GM13976 (cell line): ENCODE results near the gene CEBPA.
A peak's percentile ranks its signal among the peaks of the same experiment; 100 is the strongest.

ENCODE experiments used
- DNase-seq: peaks from one replicate; pipeline ENCODE4 v3.0.0; 2012; ENCODE audit warnings: low spot score
- in situ Hi-C: fragments of 300-500 bp; cut with MboI; formaldehyde crosslinking; loops from one replicate; pipeline ENCODE4 v1.12.0; 2022; ENCODE audit warnings: low sequenced_read_pairs, mixed read lengths, inconsistent platforms; ENCODE audit not compliant: unreplicated experiment
- TF ChIP-seq, protein P1 (sequence below): IDR thresholded peaks from 2 replicates; pipeline ENCODE4 v1.5.1; 2012; ENCODE audit warnings: borderline replicate concordance, mild to moderate bottlenecking; ENCODE audit not compliant: insufficient read depth; ENCODE audit errors: extremely low read depth, missing control alignments, control extremely low read depth

CEBPA gene

GRCh38 chr19:33306853-33307792 is 4.8 kb upstream of the CEBPA start:
- in situ Hi-C loops, result no loop called here
- TF ChIP-seq, protein P1, sequence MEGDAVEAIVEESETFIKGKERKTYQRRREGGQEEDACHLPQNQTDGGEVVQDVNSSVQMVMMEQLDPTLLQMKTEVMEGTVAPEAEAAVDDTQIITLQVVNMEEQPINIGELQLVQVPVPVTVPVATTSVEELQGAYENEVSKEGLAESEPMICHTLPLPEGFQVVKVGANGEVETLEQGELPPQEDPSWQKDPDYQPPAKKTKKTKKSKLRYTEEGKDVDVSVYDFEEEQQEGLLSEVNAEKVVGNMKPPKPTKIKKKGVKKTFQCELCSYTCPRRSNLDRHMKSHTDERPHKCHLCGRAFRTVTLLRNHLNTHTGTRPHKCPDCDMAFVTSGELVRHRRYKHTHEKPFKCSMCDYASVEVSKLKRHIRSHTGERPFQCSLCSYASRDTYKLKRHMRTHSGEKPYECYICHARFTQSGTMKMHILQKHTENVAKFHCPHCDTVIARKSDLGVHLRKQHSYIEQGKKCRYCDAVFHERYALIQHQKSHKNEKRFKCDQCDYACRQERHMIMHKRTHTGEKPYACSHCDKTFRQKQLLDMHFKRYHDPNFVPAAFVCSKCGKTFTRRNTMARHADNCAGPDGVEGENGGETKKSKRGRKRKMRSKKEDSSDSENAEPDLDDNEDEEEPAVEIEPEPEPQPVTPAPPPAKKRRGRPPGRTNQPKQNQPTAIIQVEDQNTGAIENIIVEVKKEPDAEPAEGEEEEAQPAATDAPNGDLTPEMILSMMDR, result no peak
- no peak for DNase-seq

- DNase-seq, result no peak
- in situ Hi-C loops, result no loop called here
- TF ChIP-seq, protein P1, result no peak
Measured at GRCh38 chr19:33306191-33306590, 3.9 kb upstream of the CEBPA start.

- in situ Hi-C loops, result no loop called here
- DNase-seq, result peak; percentile 24
- TF ChIP-seq, protein P1, result no peak
Measured at GRCh38 chr19:33304760-33305647, 2.7 kb upstream of the CEBPA start.

- in situ Hi-C loops, result no loop called here
- DNase-seq, result peak; percentile 30
- TF ChIP-seq, protein P1, result no peak
Measured at GRCh38 chr19:33304371-33304759, 2.0 kb upstream of the CEBPA start.

DNA sequence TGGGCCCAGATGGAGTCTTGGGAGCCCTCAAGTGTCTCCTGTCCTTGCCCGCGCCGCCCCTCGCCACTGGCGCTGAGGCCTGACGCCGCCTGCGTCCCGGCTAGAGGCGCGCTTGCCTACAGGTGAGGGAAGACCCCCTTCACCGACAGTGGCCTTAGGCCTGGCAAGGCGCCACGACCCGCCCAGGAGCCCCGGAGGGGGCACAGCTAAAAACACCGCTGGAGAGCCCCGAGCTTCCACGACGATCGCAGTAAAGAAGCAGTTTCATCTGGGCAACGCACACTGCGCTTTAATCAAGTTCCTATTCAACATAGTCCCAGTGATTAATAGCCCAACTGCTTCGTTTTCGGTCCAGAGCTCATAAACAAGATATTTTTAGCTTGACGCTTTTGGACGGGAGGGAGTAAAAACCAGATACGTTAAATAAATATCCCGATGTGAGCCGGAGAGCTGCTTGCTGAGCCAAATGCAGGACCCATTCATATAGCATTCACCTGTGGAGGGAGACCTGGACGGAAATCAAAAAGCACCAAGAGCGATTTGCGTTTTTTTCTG is 1.5 kb upstream of the CEBPA start:
- in situ Hi-C loops, result no loop called here

More for the DNA sequence above, 1.5 kb upstream of the CEBPA start:
- TF ChIP-seq, protein P1, result no peak
- DNase-seq, result peak; percentile 23
